ENCODE results near the gene PLA2G4E.

The PLA2G4E gene

GRCh38 chr15:42053914-42054313 lies 33.1 kb upstream of the PLA2G4E start:
- DNase-seq, result no peak

- DNase-seq, result no peak
Observed at GRCh38 chr15:42053010-42053409, 32.2 kb upstream of the PLA2G4E start.

DNA sequence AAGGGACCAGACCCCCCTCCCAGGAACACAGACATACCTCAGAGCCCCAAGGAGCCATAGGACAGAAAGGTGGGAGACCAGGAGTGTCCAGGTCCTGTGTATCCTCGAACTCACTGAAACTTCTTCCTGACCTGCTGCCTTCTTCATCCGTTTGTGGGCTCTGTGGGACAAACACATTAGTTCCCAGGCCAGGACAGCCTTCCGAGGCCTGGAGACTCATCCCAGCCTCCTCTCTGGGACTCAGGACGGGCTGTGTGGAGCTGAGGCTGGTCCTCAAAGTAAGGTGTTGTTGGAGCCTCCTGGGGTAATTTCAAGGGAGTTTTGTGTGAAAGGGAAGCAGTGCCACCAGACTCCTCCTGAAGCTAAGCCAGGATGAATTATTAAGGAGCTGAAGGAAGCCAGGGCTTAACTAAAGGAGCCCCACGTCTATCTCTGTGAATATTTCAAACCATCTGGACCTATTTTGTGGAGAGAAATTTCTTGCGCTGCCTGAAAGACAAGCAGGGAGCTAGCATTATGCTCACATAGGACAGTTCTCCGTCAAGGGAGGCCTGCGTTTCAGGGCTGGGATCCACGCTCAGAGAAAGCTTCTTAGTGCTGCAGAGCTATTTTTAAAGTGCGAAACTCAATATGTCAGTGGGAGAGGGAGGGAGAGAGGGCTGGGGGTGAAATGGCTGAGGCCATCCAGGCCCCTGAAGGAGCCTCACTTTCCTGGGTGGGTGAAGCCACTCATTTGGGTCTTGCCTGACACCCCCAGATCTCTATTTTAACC lies 29.8 kb upstream of the PLA2G4E start:
- no peak for DNase-seq

- DNase-seq, result no peak
Observed at GRCh38 chr15:42048821-42049200, 28.0 kb upstream of the PLA2G4E start.

- DNase-seq, result no peak
Observed at GRCh38 chr15:42048080-42048820, 27.4 kb upstream of the PLA2G4E start.

DNA sequence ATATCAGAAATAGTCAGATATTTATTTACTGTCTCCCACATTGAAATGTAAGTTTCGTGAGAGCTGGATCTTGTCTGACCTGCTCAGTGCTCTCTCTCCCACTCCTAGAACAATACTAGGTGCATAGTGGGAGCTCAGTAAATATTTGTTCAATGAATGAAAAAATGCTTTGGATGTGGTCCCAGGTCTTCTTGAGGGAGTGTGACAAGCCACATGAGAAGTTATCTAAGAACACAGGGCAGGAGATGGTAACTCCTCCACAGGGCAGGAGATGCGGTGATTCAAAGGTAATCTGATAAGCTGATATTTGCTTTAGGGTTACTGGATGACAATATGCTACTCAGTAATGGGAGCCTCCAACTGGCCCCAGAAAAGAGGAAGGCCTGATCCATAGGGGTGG lies 25.8 kb upstream of the PLA2G4E start:
- no peak for DNase-seq

DNA sequence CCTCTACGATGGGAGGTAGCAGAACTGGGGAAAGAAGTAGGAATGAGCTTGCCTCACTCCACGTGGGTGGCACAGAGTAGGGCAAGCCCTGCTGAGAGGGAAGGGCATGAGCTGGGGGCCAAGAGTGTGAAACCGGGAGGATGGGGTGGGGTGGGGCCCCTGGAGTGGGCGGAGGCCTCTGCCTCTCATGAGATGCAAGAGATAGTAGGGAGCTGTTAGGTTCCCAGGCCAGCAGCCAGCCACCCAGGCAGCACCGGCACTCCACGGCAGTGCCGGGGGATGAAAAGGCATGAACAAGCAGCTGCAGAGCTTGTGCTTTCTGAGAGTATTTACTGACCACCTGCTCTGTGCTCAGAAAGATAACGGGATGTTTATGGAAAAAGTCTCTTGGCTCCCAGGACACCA lies 24.4 kb upstream of the PLA2G4E start:
- no peak for DNase-seq

- DNase-seq, result no peak
Observed at GRCh38 chr15:42042602-42043400, 22.0 kb upstream of the PLA2G4E start.

DNA sequence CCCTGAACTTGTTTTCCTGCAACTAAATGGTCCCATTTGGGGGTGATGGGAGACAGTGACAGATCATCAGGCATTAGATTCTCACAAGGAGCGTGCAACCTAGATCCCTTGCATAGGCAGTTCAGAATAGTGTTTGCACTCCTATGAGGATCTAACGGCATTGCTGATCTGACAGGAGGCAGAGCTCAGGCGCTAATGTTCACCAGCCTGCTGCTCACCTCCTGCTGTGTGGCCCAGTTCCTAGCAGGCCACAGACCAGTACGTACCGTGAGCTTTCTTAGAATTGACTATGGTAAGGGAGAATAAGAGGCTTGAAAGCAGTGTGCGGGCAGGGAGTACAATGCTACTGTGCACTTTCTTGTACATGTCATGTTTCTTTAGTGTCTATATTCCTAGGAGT lies 17.6 kb upstream of the PLA2G4E start:
- DNase-seq, result no peak

GRCh38 chr15:42037656-42038055 lies 16.8 kb upstream of the PLA2G4E start:
- no peak for DNase-seq

DNA sequence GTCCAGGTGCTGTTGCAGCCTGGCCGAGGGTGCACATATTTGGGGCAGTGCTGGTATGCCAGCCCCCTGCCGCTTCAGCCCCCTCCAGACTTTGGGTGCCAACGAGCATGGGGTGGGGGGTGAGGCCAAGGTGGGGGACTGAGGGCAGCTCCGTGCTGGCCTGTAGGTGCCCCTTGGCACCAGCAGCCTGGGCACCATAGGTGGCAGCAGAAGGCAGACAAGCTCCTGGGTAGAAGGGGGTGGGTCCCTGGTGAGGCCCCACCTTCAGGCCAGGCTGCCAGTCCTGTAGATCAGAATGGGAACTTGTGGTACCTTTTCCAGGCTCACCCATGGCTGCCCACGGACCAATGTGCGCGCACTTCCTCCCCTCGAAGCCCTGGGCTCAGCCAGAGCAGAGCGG lies 16.1 kb upstream of the PLA2G4E start:
- DNase-seq, result no peak

- no peak for DNase-seq
Observed at GRCh38 chr15:42036112-42036905, 15.5 kb upstream of the PLA2G4E start.

- DNase-seq, result no peak
Observed at GRCh38 chr15:42035435-42035761, 14.6 kb upstream of the PLA2G4E start.

- no peak for DNase-seq
Observed at GRCh38 chr15:42034628-42035434, 14.0 kb upstream of the PLA2G4E start.

GRCh38 chr15:42033214-42033873 lies 12.5 kb upstream of the PLA2G4E start:
- DNase-seq, result no peak

- DNase-seq, result no peak
Observed at GRCh38 chr15:42032376-42033213, 11.8 kb upstream of the PLA2G4E start.

- no peak for DNase-seq
Observed at GRCh38 chr15:42031198-42031915, 10.5 kb upstream of the PLA2G4E start.

GRCh38 chr15:42027521-42027920 lies 6.7 kb upstream of the PLA2G4E start:
- DNase-seq, result no peak

DNA sequence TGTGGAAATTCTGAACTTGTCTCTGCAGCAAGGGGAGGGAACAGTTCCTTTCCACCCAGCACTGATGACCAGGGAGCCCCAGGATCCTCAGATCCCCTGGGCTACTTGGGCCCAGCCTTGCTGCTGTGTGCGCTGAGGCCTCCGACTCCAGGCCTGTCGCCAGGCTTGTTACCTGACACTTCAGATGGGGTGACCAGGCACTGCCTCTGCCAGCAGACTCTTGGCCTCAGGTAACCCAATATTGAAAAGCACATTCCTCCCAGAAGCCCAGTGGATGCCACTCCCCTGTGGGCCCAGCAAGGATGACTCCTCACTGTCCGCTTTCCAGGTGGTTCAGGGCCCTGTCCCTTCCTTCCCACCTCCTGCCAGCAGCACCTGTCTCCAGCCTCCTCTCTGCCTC lies 3.5 kb upstream of the PLA2G4E start:
- no peak for DNase-seq

Measured in right kidney (tissue), 1 donor.